Right atrium auricular region (tissue), 2 donors: ENCODE results near the gene KCNMB2. TPM values are rescaled to one million over a fixed set of nuclear protein-coding genes. Genes with fewer than 3 reads are reported as not detected.

Experiments
- DNase-seq: peaks from one replicate; pipeline ENCODE4 v3.0.0-alpha.2; 2019; ENCODE audit warnings: low spot score
- H3K27ac ChIP-seq, 2 donors: fragments of 200-600 bp; sonication (generic); 1 replicate in 1 of 2; 2 replicates in 1 of 2; pipeline ENCODE4 v1.5.1; 2016 to 2019
- H3K27me3 ChIP-seq, 2 donors: fragments of 200-600 bp; sonication (generic); one replicate each; pipeline versions ENCODE4 v1.5.1 to v1.6.0; 2017 to 2019
- H3K36me3 ChIP-seq: fragments of 200-600 bp; sonication (generic); one replicate; pipeline ENCODE4 v1.5.1; 2016
- H3K4me1 ChIP-seq, 2 donors: fragments of 200-600 bp; sonication (generic); one replicate each; pipeline versions ENCODE4 v1.5.1 to v1.6.0; 2017 to 2019
- H3K4me3 ChIP-seq, 2 donors: fragments of 200-600 bp; sonication (generic); 1 replicate in 1 of 2; 2 replicates in 1 of 2; pipeline ENCODE4 v1.5.1; 2017 to 2019; ENCODE audit warnings: mild to moderate bottlenecking in 1 of 2, moderate library complexity in 1 of 2
- H3K9me3 ChIP-seq, 2 donors: fragments of 200-600 bp; sonication (generic); one replicate each; pipeline ENCODE4 v1.5.1; 2019
- CTCF ChIP-seq, 2 donors: fragments of 200-600 bp; sonication (generic); IDR thresholded peaks; one replicate each; pipeline ENCODE4 v1.5.1; 2019; ENCODE audit warnings: antibody characterized with exemption in 2 of 2
- total RNA-seq, 2 donors: library from RNA; depleted of rRNA; stranded (reverse); fragments of >200 nt; gene quantifications; one replicate each; pipeline ENCODE4 v1.1.0, GENCODE V29; 2016

Gene KCNMB2
- total RNA-seq, 2 donors from 2014 or later: 2.8 to 18.2 TPM

DNA sequence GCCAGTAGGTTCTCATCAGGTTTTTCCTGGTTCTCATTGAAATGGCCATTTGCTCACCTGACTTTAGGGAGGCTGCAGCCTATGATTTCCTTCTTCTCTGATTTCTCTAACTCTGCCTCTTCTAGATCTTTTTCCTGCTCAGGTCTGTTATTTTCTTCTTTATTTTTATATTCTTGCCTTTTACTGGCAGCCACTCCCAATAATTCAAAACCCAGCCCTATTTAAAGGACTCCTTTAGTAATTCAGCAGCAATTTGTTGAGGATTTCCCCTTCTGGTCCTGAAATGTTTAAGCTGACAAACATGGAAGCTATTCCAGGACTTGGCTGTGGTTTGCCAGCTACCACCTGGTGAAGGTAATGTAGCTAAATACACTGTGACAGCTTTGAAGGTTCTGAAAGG, 333.8 kb downstream of the KCNMB2 start:
- no peaks in the 10 kb centered on the region for H3K27me3 ChIP-seq
- H3K36me3 ChIP-seq: no peaks in the 10 kb centered on the region
- DNase-seq: no peak
- no peaks in the 10 kb centered on the region for H3K9me3 ChIP-seq
- H3K27ac ChIP-seq: no peak overlapping the region
- peaks cover 0 to 8% of the 10 kb centered on the region in 2 donors for H3K4me1 ChIP-seq
- H3K4me3 ChIP-seq: no peak overlapping the region
- TF ChIP-seq CTCF (IDR thresholded peaks at IDR 0.05): no peak

DNA sequence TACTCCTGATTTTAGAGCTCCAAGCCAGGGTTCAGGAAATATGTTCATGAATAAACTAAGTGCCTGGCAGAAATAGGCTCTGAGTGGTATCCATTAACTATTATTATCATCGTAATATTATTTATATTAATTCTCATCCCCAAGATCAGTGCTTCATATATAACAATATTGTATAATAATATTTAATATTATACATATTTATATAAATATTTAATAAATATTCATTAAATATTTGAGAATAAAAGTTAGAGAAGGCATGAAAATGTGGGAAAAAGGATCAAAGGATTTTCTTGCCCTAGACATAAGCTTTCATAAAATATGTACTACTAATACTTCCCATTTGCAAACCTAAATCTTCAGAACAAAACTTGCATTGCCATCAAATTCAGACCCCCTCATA, 338.9 kb downstream of the KCNMB2 start:
- no peak overlapping the region for H3K4me3 ChIP-seq
- no peak overlapping the region for H3K27ac ChIP-seq
- H3K9me3 ChIP-seq: no peaks in the 10 kb centered on the region
- H3K36me3 ChIP-seq: no peaks in the 10 kb centered on the region
- no peak for TF ChIP-seq CTCF (IDR thresholded peaks at IDR 0.05)
- DNase-seq: no peak
- H3K4me1 ChIP-seq: no peaks in the 10 kb centered on the region
- no peaks in the 10 kb centered on the region for H3K27me3 ChIP-seq

DNA sequence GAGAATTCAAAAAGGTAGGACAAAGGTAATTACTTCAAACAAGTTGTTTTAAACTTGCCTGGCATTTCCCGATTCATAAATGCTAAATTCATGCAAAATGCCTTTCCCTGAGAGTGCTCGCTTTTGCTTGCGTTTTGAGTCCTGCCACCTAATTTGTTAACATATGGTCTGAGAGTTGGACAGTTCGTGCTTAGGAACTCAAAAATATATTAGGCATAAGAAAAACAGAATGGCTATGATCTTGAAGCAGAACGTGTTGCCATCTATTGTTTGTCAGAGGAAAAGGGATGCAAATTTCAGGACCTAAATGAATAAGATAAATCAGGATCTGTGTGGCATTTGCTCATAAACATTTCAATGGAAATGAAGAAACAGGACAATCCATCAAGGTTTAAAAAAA, 339.6 kb downstream of the KCNMB2 start:
- Histone ChIP-seq H3K27me3 (no peaks in the 10 kb centered on the region), H3K4me1 (no peaks in the 10 kb centered on the region), H3K4me3 (no peak overlapping the region), H3K27ac (no peak overlapping the region), H3K36me3 (no peaks in the 10 kb centered on the region), H3K9me3 (no peaks in the 10 kb centered on the region)
- TF ChIP-seq CTCF (IDR thresholded peaks at IDR 0.05): no peak
- no peak for DNase-seq

DNA sequence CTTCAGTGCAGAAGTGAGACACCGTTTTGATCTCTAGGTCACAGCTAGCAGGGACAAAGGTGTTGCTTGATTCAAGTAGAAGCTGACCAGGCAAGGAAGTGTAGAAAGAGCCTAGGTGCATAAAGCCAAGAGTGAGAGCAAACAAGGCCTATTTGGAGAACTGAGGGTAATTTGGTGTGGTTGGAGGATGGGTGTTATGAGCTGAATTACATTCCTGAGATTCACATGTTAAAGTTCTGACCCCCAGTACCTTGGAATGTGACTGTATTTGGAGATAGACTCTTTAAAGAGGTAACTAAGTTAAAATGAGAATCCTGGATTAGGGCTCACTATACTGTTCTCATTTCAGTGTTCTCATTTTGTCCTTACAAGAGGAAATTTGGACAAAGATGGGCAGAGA, 344.0 kb downstream of the KCNMB2 start:
- H3K4me1 ChIP-seq: no peaks in the 10 kb centered on the region
- DNase-seq: no peak
- no peak overlapping the region for H3K4me3 ChIP-seq
- no peaks in the 10 kb centered on the region for H3K27me3 ChIP-seq
- H3K36me3 ChIP-seq: no peaks in the 10 kb centered on the region
- TF ChIP-seq CTCF (IDR thresholded peaks at IDR 0.05): no peak
- H3K9me3 ChIP-seq: no peaks in the 10 kb centered on the region
- no peak overlapping the region for H3K27ac ChIP-seq
